Fibroblast of gingiva (primary cell): ENCODE results near the gene SMURF1.

Source experiments
- DNase-seq: peaks from one replicate; pipeline ENCODE4 v3.0.0-alpha.2; 2011; ENCODE audit warnings: low read depth

Gene SMURF1

GRCh38 chr7:99098286-99098823 is 45.6 kb downstream of the SMURF1 start:
- no peak for DNase-seq

GRCh38 chr7:99097730-99098129 is 46.2 kb downstream of the SMURF1 start:
- DNase-seq, result no peak

- peak; percentile 70 for DNase-seq
Measured at GRCh38 chr7:99096124-99096887, 47.6 kb downstream of the SMURF1 start.

GRCh38 chr7:99095698-99096097 is 48.2 kb downstream of the SMURF1 start:
- DNase-seq, result no peak

- peak; percentile 39 for DNase-seq
Measured at GRCh38 chr7:99094401-99094800, 49.5 kb downstream of the SMURF1 start.

GRCh38 chr7:99092064-99092720 is 51.7 kb downstream of the SMURF1 start:
- peak; percentile 47 for DNase-seq

- peak; percentile 92 for DNase-seq
Measured at GRCh38 chr7:99090771-99091542, 53.0 kb downstream of the SMURF1 start.

GRCh38 chr7:99089914-99090629 is 53.8 kb downstream of the SMURF1 start:
- DNase-seq, result no peak

- DNase-seq, result no peak
Measured at GRCh38 chr7:99086944-99087343, 57.0 kb downstream of the SMURF1 start.

GRCh38 chr7:99086532-99086931 is 57.4 kb downstream of the SMURF1 start:
- DNase-seq, result no peak

- no peak for DNase-seq
Measured at GRCh38 chr7:99083733-99084132, 60.2 kb downstream of the SMURF1 start.

- peak; percentile 57 for DNase-seq
Measured at GRCh38 chr7:99083068-99083651, 60.7 kb downstream of the SMURF1 start.

GRCh38 chr7:99080679-99081078 is 63.2 kb downstream of the SMURF1 start:
- no peak for DNase-seq

- DNase-seq, result peak; percentile 3
Measured at GRCh38 chr7:99079104-99079503, 64.8 kb downstream of the SMURF1 start.

- no peak for DNase-seq
Measured at GRCh38 chr7:99078416-99078815, 65.5 kb downstream of the SMURF1 start.

GRCh38 chr7:99076615-99077014 is 67.3 kb downstream of the SMURF1 start:
- no peak for DNase-seq

GRCh38 chr7:99073839-99074446 is 70.0 kb downstream of the SMURF1 start:
- no peak for DNase-seq

GRCh38 chr7:99072126-99072525 is 71.8 kb downstream of the SMURF1 start:
- DNase-seq, result no peak

- no peak for DNase-seq
Measured at GRCh38 chr7:99070361-99070760, 73.5 kb downstream of the SMURF1 start.

GRCh38 chr7:99061001-99061776 is 82.7 kb downstream of the SMURF1 start:
- DNase-seq, result no peak
